ENCODE data around the gene TTC34. TPM values are rescaled to one million over a fixed set of nuclear protein-coding genes. Genes with fewer than 3 reads are reported as not detected.
"Not testable (repeated sequence)": the region's sequence is repeated elsewhere in the genome, so short reads cannot be mapped to it uniquely, and the experiment has no call there.

Gene TTC34
- total and polyA plus RNA-seq, 2 experiments from 2014 or later: 0.05 to 0.22 TPM

DNA sequence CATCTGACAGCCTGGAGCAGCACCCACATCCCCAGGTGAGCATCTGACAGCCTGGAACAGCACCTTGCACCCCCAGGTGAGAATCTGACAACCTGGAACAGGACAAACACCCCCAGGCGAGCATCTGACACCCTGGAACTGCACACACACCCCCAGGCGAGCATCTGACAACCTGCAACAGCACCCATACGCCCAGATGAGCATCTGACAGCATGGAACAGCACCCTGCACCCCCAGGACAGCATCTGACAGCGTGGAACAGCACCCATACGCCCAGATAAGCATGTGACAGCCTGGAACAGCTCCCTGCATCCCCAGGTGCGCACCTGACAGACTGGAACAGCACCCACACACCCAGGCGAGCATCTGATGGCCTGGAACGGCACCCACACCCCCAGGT lies 49.0 kb downstream of the TTC34 start:
- H3K4me3 ChIP-seq; H3K36me3 ChIP-seq (ENCODE audit: low read depth); H3K4me1 ChIP-seq (ENCODE audit: insufficient read depth); H3K27me3 ChIP-seq (replicated peaks; ENCODE audit: insufficient read depth); DNase-seq; H3K4me2 ChIP-seq (ENCODE audit: unreplicated experiment); H3K9me2 ChIP-seq (ENCODE audit: insufficient read depth); H4K20me1 ChIP-seq (ENCODE audit: insufficient read depth); in situ Hi-C loops (cut with MboI); H3K27ac ChIP-seq; H3K79me2 ChIP-seq (ENCODE audit: insufficient read depth); H3F3A ChIP-seq (ENCODE audit: insufficient read depth); H3K9me3 ChIP-seq (ENCODE audit: low read depth); H3K9ac ChIP-seq; H2AFZ ChIP-seq: not testable (repeated sequence)
- 9 to 10% methylated on average over 5 of the region's 8 CpGs for WGBS, 2 experiments (ENCODE audit: low coverage in 1 of 2, low lambda C conversion rate in 2 of 2, missing lambda C conversion rate in 2 of 2)

GRCh38 chr1:2751866-2752265 lies 49.6 kb downstream of the TTC34 start:
- WGBS, 2 experiments (ENCODE audit: low coverage in 1 of 2, low lambda C conversion rate in 2 of 2, missing lambda C conversion rate in 2 of 2): 0 to 80% methylated on average over 1 to 2 of the region's 13 CpGs
- H3K27me3 ChIP-seq (replicated peaks; ENCODE audit: insufficient read depth); H3K4me3 ChIP-seq; H3K36me3 ChIP-seq (ENCODE audit: low read depth); H3K27ac ChIP-seq; H3K9me2 ChIP-seq (ENCODE audit: insufficient read depth); H4K20me1 ChIP-seq (ENCODE audit: insufficient read depth); H3K4me2 ChIP-seq (ENCODE audit: unreplicated experiment); H3K79me2 ChIP-seq (ENCODE audit: insufficient read depth); DNase-seq; H3K9ac ChIP-seq; in situ Hi-C loops (cut with MboI); H3F3A ChIP-seq (ENCODE audit: insufficient read depth); H3K9me3 ChIP-seq (ENCODE audit: low read depth); H3K4me1 ChIP-seq (ENCODE audit: insufficient read depth); H2AFZ ChIP-seq: not testable (repeated sequence)

- H3K4me1 ChIP-seq (ENCODE audit: insufficient read depth); H3K9ac ChIP-seq; DNase-seq; H3F3A ChIP-seq (ENCODE audit: insufficient read depth); H3K9me3 ChIP-seq (ENCODE audit: low read depth); H3K27ac ChIP-seq; H3K9me2 ChIP-seq (ENCODE audit: insufficient read depth); in situ Hi-C loops (cut with MboI); H3K4me3 ChIP-seq; H3K79me2 ChIP-seq (ENCODE audit: insufficient read depth); H3K27me3 ChIP-seq (replicated peaks; ENCODE audit: insufficient read depth); H4K20me1 ChIP-seq (ENCODE audit: insufficient read depth); H2AFZ ChIP-seq; H3K4me2 ChIP-seq (ENCODE audit: unreplicated experiment); H3K36me3 ChIP-seq (ENCODE audit: low read depth): not testable (repeated sequence)
- 21 to 34% methylated on average over 19 to 21 of the region's 27 CpGs for WGBS, 2 experiments (ENCODE audit: low coverage in 1 of 2, low lambda C conversion rate in 2 of 2, missing lambda C conversion rate in 2 of 2)
Measured at GRCh38 chr1:2750766-2751730, 50.4 kb downstream of the TTC34 start.

GRCh38 chr1:2750041-2750680 lies 51.3 kb downstream of the TTC34 start:
- H3K4me2 ChIP-seq (ENCODE audit: unreplicated experiment); DNase-seq; H4K20me1 ChIP-seq (ENCODE audit: insufficient read depth); H3K79me2 ChIP-seq (ENCODE audit: insufficient read depth); H3K9ac ChIP-seq; H3K36me3 ChIP-seq (ENCODE audit: low read depth); H3K27me3 ChIP-seq (replicated peaks; ENCODE audit: insufficient read depth); H2AFZ ChIP-seq; H3K9me3 ChIP-seq (ENCODE audit: low read depth); H3K4me3 ChIP-seq; H3K4me1 ChIP-seq (ENCODE audit: insufficient read depth); H3K9me2 ChIP-seq (ENCODE audit: insufficient read depth); H3F3A ChIP-seq (ENCODE audit: insufficient read depth); in situ Hi-C loops (cut with MboI); H3K27ac ChIP-seq: not testable (repeated sequence)
- 17 to 19% methylated on average over 13 to 14 of the region's 14 CpGs for WGBS, 2 experiments (ENCODE audit: low coverage in 1 of 2, low lambda C conversion rate in 2 of 2, missing lambda C conversion rate in 2 of 2)

DNA sequence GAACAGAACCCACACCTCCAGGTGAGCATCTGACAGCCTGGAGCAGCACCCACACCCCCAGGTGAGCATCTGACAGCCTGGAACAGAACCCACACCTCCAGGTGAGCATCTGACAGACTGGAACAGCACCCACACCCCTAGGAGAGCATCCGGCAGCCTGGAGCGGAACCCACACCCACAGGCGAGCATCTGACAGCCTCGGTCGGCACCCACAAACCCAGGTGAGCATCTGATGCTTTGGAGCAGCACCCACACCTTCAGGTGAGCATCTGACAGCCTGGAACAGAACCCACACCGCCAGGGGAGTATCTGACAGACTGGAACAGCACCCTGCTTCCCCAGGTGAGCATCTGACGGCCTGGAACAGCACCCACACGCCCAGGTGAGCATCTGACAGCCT lies 52.9 kb downstream of the TTC34 start:
- DNase-seq; H3K4me3 ChIP-seq; H3K27me3 ChIP-seq (replicated peaks; ENCODE audit: insufficient read depth); H3K36me3 ChIP-seq (ENCODE audit: low read depth); H3K79me2 ChIP-seq (ENCODE audit: insufficient read depth); H2AFZ ChIP-seq; H3K9me2 ChIP-seq (ENCODE audit: insufficient read depth); H4K20me1 ChIP-seq (ENCODE audit: insufficient read depth); in situ Hi-C loops (cut with MboI); H3K4me2 ChIP-seq (ENCODE audit: unreplicated experiment); H3K4me1 ChIP-seq (ENCODE audit: insufficient read depth); H3K27ac ChIP-seq; H3F3A ChIP-seq (ENCODE audit: insufficient read depth); H3K9ac ChIP-seq; H3K9me3 ChIP-seq (ENCODE audit: low read depth): not testable (repeated sequence)
- WGBS, 2 experiments (ENCODE audit: low coverage in 1 of 2, low lambda C conversion rate in 2 of 2, missing lambda C conversion rate in 2 of 2): 23 to 28% methylated on average over 6 to 7 of the region's 8 CpGs

GRCh38 chr1:2694796-2695195 lies 106.7 kb downstream of the TTC34 start:
- DNase-seq; H4K20me1 ChIP-seq (ENCODE audit: insufficient read depth); H3K9ac ChIP-seq; H3K4me1 ChIP-seq (ENCODE audit: insufficient read depth); H3F3A ChIP-seq (ENCODE audit: insufficient read depth); H3K4me2 ChIP-seq (ENCODE audit: unreplicated experiment); H3K4me3 ChIP-seq; in situ Hi-C loops (cut with MboI); H3K27ac ChIP-seq; H3K36me3 ChIP-seq (ENCODE audit: low read depth); H3K27me3 ChIP-seq (replicated peaks; ENCODE audit: insufficient read depth); H3K79me2 ChIP-seq (ENCODE audit: insufficient read depth); H2AFZ ChIP-seq; H3K9me3 ChIP-seq (ENCODE audit: low read depth); H3K9me2 ChIP-seq (ENCODE audit: insufficient read depth): not testable (repeated sequence)
- 5 to 27% methylated on average over 3 to 5 of the region's 9 CpGs for WGBS, 2 experiments (ENCODE audit: low coverage in 1 of 2, low lambda C conversion rate in 2 of 2, missing lambda C conversion rate in 2 of 2)

GRCh38 chr1:2690180-2690579 lies 111.3 kb downstream of the TTC34 start:
- H3K36me3 ChIP-seq (ENCODE audit: low read depth); H2AFZ ChIP-seq; H3K9me3 ChIP-seq (ENCODE audit: low read depth); H3K9ac ChIP-seq; H3F3A ChIP-seq (ENCODE audit: insufficient read depth); H3K4me2 ChIP-seq (ENCODE audit: unreplicated experiment); H4K20me1 ChIP-seq (ENCODE audit: insufficient read depth); H3K27ac ChIP-seq; DNase-seq; H3K4me1 ChIP-seq (ENCODE audit: insufficient read depth); H3K4me3 ChIP-seq; H3K79me2 ChIP-seq (ENCODE audit: insufficient read depth); H3K9me2 ChIP-seq (ENCODE audit: insufficient read depth); H3K27me3 ChIP-seq (replicated peaks; ENCODE audit: insufficient read depth); in situ Hi-C loops (cut with MboI): not testable (repeated sequence)
- WGBS, 2 experiments (ENCODE audit: low coverage in 1 of 2, low lambda C conversion rate in 2 of 2, missing lambda C conversion rate in 2 of 2): 13 to 27% methylated on average over 4 to 5 of the region's 10 CpGs

Data from GM23248 (cell line).